ENCODE results near the gene OPCML.

The OPCML gene

DNA sequence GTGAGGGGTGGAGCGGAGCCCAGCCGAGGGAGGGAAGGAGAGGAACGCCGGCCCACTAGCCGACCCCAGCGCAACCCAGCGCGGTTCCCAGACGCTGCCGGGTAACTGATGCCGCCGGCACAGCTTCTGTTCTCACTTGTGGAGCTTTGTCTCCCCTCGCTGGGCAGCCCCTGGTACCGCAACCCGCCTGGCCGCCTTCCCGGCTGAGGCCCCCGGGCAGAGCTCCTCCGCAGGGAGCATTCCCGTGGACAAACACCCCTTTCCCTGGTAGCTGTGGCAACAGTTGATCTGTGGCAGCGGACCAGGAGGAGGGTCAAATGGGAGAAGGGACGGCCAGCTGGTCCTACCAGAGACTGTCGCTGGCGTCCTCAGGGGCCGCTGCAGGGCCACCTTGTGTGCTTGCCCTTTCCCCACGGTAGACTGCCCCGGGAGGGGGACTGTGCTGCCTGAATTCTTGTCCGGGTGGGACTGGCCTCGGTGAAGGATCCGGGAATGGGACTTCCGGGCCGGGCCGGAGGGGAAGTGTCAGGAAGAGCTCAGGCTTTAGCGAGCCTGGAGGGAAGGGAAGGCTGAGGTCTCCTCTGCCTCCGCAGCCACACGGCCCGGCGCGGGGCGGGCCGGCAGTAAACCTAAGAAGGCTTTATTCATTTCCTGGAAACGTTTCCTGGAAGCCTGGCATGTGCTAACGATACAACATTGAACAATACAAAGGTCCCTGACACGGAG, 468.0 kb downstream of the OPCML start:
- DNase-seq, result no peak

DNA sequence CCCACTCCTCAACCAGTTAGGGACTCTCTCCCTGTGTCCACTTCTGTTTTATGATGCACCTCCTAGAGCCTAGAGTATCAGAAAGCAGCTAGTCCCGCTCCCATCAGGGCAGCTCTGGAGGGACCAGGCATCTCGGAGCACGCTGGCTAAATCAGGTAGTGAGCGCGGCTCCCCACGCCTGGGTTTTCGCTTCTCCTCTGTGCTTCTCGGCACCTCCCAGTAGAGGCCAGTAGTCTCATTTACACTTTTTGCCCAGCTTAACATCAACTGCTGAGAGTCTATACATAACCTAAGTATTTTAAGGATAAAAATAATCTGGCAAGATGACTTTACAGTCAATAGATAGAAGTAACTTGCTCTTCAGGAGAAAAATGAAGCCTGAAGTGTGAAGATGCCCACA, 473.8 kb downstream of the OPCML start:
- DNase-seq, result no peak

DNA sequence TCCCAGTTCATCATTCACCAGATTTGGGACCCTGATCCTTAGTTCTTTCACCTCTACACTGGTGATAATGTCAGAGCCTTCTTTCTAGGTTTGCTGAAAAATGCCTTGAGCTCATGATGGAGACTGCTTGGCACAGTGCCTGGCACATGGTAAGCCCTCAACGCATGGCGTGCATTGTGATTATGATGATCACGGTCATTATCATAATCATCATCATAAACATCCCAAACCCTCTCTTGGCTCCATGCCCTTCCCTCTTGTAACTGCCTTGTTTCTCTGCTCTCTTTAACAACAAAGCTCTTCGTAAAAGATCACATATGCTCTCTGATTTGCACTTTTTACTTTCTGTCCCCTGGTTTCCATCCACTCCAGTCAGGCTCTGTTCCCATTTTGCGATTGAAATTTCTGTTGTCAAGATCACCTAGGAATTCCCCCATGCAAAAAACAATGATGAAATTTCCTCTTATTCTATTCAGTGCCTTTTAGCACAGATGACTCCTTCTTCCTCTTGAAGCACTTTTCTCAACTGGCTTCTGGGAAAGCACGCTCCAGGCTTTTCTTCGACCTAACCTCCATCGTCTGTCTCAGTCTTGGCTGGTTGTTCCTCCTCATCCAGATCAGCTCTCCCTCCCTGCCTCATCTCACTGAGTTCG, 479.1 kb downstream of the OPCML start:
- DNase-seq, result no peak

DNA sequence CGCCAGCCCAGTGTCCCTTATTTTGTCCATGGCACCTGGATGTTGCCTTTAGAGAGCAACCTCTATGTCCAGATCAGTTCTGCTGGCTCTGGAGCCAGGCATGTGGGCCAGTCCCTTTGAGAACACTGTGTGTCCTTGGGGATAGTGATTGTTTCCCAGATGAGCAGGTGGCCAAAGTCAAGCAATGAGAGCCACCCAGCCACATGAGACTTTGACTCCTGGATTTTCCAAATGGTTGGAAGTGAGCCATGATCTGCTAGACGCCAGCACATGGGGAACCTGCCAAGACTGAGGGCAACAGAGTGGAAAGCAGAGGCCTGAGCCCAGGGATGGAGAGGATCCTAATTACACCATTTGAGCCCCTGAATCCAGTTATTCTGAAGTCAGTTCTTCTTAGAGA, 479.8 kb downstream of the OPCML start:
- no peak for DNase-seq

DNA sequence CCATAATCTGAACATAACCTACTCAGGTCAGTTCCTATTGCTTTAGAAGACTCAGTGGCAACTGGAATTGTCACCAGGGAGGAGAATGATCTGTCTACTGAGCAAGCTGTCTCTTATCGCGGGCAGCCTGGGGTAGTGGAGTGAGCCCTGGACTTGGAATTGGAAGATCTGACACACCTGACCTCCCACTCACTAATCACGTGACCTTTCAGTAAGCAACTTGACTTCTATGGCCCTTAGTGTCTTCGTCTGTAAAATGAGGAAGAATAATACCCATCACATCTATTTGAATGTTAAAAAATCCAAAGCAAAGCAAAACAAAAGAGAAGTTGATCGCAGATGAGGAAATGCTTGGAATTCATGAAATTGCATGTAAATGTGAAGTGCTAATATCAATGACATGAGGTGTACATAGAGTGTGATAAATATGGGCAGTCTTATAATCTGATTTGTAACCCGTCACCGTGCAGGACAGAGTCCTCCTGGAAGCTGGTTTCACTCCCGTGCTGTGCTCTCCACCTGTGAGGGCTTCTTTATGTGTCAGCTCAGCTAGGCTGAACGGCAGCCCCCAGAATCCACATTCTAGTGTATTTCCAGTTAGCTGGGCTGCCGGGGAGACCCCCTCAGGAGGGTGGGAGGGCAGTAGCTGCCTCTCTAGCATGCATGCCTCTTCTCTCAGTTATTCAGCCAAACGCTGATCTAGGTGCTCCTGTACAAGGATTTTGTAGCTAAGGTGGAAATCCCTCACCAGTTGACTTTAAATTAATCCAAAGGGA, 482.9 kb downstream of the OPCML start:
- DNase-seq, result no peak

DNA sequence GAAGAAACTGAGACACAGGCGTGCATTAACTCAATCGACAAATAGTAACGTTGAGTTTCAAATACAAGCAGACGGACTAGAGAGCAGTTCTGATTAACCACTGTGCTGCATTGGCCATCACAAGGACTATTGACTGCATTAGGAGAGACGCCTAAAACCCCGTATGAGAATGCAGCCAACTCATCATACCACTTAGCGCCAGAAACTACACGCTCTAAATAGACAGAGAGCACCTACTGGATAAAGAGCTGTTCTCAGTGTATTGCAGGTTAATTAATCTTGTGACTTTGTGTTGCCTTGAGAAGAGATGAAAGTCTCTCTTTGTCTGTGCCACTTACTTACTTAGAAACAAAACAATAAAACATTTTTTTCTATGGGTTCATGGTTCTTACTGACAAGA, 484.0 kb downstream of the OPCML start:
- DNase-seq, result no peak

DNA sequence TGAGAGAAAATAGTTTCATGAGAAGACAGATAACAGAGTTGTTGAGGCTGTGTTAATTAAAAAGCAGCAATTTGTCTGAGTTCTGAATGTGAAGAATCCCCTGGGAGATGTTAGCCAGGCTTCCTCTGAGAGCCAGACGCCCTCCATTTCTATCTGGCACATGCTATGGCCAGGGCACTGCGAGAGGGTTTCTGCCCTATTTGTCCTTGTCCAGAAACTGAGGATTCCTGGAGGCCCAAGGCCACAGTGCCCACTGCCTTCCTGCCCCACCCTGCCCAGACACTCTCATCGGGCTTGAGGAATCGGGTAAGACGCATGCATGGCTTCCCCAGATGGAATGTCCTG, 484.6 kb downstream of the OPCML start:
- DNase-seq, result no peak

DNA sequence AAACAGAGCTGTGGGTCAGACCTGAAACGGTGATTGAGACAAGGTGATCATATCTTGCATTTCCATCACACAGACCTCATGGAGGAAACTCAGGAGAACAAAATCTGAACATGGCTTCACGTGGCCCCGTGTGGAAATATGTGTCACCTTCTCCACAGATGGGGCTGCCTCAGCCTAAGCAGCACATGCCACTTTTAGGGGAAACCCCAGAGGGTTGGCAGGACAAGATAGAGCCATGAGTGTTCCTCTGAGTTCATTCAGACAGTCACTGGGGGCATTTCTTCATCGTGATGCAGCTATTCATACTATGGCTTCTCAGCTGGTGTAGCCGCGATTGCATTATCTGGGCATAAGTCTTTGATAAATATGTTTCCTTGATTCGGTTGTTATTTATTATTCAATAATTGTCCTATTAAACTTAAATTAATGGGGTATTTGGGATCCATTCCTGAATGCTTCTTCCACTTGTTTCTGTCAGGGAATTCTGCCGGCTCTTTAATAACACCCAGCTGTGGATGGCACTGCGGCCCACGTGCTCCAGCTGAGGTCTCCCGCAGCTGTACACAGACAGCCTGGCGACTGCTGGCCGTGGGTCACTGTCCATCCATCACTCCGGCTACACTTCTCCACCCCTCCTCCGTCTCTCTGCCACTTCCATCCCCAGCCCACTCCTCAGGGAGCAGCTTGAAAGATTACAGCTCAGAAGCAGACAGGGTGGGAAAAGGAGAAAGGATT, 485.1 kb downstream of the OPCML start:
- DNase-seq, result no peak

DNA sequence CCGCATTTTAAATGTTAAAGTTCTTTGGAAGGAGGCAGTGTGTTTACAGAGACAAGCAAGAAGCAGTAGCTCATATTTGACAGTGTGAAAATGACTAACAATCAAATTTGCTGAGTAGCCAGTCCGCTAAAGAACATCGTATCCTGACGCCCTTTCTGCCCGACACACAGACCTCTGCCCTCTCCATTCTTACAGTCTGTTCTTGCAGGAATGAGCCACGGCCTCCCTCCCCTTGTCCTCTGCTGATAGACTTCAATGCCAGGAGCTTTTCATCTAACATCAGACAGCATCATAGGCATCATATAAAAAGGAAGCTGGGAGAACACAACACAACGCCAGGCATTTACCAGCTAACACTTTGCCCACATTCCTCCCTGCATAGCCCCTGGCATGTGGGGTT, 486.0 kb downstream of the OPCML start:
- no peak for DNase-seq

DNA sequence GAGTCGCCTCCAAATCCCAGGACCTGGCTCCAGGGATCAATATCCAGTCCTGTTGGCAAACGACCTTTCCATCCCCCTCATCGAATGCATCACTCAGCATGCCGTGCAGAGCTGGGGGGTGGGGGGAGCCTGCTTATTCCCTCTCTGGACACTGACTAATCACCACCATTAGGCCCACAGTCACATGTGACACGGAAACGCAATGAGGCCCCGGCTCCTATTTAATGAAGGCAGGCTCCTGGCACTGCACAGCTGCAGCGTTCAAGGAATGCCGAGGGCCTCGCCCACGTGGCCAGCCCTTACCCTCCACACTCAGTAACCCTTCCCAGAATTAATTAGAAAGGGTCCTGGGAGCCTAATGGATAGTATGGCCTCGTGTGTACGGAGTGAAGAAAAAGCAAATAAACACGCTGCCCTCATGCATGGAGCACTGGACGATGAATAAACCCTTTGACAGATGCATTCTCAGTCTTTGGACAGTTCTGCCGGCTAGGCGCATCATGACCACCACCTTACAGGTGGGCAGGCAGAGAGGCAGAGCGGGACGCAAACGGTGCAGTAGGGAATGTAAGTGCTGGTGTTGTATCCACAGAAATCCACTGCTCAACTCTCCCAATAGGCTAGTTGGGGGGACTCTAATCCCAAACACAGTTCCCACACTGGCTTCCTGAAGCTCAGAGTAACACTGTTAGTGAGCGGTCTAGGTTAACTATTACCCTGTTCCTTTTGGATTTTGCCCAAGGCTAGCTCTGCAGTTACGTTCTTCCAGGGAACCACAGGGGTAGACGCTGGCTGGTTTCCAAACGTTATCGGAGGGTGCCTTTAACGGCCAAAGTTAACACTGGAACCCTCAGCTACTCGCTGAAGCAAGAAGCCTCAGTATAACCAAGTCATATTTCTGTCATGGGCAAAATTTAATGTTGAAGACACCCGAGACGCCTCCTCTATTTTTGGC, 490.1 kb downstream of the OPCML start:
- DNase-seq, result no peak

DNA sequence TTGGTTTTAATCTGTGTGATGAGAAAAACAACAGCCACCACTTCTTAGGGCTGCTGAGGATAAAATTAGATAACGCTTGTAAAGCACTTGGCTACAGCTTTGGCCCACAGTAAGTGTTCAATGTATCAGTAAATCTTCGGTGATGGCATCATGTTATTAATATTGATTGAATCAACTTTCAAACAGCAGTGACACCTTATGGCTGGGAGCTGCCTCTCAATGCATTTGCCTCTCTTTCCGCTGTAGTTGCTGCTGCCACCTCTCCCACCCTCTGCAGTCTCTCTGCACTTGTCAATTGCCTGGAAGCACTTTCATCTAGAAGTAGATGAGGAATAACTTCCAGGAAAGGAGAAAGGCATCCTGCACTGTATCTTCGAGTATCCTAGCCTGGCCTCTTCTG, 491.1 kb downstream of the OPCML start:
- DNase-seq, result no peak

DNA sequence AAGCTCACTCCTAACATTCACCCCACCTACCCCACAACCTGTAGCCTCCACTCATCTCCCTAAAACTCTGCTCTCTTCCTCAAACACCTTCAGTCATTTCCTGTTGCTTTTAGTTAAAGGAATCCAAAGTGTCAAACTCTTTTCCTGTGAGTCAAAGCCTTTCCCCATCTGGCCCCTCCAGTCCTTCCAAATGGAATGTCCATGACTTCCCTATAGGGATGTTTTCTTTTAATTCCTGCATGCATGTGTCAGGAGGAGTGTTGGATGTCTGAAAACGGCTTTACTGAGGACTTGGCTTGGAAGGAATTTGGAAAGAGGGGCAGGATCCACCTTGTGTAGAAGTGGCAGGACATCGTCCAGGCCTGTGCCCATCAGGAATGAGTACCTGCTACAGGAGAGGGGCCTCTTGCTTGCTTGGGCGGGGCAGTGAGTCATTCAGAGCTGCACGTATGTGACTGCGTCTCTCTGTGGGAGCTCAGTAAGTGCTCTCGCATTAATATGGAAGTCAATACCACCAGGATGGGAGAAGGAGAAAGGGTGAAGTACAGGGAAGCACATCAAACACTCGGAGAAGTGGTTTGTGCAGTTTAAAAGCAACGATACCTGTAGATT, 491.9 kb downstream of the OPCML start:
- no peak for DNase-seq

DNA sequence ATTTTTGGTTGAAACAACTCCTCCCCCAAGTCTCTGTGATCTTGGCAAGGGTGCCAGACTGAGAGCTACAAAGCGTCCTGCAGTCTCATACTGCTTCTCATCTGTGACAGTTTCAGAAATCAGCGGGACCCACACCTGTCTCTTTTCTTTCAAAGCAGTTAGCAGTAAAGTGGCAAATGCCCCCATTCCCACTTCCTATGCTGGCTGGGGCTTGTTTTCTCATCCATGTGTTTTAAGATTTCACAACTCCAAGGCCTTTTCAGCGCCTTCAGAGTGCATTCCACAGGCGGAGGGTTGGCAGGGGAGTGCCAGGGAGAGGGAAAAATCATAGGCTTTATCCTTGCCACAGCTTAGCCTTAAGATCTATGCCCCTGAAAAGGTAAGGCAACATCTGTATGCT, 493.5 kb downstream of the OPCML start:
- no peak for DNase-seq

DNA sequence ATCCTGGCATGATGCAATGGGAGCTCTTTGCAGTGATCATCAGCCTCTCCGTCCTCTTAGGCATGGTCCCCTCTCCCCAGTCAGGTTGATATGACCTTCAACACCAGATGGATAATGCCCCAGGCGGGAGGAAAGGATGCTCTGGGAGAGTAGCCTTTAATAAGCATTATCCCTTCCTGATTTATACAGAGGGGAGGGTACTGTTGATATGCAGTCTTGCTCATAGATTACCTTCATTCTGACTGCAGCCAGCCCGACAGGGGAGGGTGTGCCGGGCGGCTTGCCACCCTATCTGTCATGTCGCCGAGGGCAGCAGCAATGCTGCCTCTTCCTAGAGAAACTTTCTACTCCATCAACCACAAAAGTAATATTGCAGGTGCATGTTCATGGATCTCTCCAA, 497.4 kb downstream of the OPCML start:
- no peak for DNase-seq

DNA sequence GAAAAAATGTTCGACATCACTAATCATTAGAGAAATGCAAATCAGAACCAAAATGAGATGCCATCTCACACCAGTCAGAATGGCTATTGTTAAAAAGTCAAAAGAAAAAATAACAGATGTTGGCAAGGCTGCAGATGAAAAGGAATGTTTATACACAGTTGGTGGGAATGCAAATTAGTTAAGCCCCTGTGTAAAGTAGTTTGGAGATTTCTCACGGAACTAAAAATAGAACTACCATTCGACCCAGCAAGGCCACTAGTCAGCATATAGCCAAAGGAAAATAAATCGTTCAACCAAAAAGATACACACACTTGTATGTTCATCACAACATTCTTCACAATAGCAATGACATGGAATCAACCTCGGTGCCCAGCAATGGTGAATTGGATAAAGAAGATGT, 503.2 kb downstream of the OPCML start:
- no peak for DNase-seq

DNA sequence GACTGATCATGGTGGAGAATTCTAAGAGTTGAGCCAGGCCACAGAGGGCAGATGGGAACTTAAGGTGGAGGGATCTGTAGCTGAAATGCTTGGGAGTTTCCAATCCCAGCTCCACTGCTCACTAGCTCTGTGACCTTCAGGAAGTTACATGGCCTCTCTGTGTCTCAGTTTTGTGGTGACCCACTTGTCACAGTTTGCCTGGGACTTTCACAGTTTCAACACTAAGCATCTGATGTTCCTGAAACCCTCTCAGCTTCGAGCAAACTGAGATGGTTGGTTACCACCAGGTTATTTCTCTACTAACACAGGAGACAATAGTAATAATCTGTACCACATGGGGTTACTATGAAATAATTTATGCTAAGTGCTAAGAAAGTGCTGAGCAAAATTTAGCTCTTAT, 505.3 kb downstream of the OPCML start:
- no peak for DNase-seq

DNA sequence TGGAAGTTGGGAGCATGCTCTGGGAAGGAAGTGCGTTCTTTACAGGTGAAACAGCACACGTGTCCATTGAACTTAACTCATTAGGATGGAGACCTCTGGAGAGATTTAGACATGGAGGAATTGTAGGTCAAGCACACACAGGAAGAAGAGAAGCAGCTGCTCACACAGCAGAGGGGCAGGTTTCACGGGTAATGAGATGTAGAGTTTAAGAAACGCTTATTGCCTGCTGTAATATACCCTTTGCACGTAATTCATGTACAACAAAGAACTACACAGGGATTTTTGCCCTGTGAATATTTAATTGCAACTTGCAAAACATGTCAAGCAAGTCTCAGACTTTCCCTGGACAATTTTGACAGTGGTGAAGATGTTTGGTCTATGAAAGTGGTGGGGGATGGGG, 508.0 kb downstream of the OPCML start:
- DNase-seq, result no peak

DNA sequence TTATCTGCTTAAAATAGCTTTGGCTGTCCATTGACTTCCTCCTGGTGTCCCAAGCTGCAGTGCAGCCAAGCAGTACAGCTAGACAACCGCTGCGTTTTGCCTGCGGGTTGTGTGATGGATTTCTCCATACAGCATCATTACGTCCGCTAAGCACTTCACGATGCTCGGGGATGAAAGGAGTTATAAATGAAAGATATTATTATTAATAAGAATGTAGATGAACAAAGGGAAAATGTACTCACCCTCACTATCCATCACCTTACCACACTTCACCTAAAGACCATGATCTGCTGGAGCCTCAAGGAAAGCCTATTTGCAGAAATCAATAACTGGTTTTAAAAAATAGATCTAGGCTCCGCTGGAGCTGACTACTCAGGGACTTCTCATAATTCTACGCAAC, 509.1 kb downstream of the OPCML start:
- no peak for DNase-seq

DNA sequence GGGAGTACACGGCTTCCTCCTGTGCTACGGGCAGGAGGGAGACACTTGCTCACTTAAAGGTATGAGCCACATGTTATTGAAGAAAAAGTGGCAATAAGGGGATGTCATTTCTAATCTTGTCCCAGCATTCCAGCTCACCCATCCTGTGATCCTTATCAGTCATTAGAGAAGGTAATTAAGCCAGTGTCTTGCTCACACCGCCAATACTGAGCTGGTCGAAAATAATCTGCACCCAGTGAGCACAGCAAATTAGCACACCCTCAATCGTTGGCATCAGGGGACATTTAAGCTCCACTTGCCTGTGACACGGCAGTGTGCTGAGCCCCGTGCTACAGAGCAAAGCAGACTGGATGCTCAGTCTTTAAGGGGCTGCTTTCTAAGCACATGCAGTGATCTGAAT, 510.7 kb downstream of the OPCML start:
- no peak for DNase-seq

DNA sequence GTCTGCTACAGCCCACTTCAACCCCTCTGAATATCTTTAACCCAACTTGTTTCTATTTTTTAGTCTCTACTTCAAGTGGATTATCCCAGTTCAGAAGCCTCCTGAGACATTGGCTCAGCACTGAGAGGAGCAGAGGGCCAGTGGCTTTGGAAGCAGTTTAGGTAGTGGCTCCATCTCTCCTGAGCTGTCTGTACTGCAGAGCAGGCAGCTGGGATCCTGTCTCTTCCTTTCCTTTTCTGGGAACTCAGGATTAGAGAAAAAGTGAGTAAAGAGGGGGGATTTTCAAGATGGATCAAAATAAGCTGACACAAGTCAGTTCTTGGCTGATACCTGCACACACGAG, 512.0 kb downstream of the OPCML start:
- DNase-seq, result no peak

DNA sequence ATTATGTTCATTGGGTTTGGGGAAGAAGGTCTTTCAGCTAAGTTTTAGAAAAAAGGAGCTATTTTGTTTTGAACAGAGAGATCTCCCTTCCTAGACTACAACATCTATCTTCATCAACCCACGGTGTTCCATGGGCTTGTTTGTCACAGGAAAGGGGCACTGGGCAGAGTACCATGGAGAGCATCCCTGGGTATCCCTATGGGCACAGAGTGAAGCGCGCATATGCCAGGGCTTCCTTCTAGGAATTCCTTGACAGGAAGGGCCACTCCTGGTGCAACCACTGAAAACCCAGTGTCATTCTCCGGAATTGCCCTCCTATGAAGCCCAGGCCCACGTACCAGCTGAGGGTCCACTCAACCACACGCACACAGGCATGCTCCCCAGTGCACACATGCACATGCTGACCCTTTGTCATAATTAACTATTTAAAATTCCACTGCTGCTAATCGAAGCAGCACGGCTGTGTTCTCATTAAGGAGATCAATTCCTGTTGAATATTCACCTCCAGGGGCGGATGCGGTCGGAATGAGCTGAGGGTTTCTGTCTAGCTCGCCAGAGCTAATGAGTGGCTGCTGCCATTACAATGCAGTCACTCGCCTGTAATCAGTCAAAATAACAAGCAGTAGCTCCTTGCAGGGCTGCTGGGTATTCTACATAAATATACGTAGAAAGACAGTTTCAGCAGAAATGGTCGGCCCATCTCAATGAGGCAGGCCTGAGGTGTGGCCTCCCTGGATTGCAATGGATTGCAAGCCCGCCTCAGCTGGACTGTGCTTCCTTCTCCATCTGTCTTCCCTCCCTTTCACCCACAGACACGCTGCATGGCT, 512.5 kb downstream of the OPCML start:
- DNase-seq, result no peak

Measured in central memory CD4-positive, alpha-beta T cell (primary cell).